AG20443 (cell line): ENCODE measurements around the gene TCN1.
A peak's percentile ranks its signal among the peaks of the same experiment; 100 is the strongest.
"Not testable (repeated sequence)": the region's sequence is repeated elsewhere in the genome, so short reads cannot be mapped to it uniquely, and the experiment has no call there.

Experiments
- DNase-seq: peaks from one replicate; pipeline ENCODE4 v3.0.0; 2012; ENCODE audit warnings: low spot score, mixed read lengths

Gene TCN1, protein sequence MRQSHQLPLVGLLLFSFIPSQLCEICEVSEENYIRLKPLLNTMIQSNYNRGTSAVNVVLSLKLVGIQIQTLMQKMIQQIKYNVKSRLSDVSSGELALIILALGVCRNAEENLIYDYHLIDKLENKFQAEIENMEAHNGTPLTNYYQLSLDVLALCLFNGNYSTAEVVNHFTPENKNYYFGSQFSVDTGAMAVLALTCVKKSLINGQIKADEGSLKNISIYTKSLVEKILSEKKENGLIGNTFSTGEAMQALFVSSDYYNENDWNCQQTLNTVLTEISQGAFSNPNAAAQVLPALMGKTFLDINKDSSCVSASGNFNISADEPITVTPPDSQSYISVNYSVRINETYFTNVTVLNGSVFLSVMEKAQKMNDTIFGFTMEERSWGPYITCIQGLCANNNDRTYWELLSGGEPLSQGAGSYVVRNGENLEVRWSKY

DNA sequence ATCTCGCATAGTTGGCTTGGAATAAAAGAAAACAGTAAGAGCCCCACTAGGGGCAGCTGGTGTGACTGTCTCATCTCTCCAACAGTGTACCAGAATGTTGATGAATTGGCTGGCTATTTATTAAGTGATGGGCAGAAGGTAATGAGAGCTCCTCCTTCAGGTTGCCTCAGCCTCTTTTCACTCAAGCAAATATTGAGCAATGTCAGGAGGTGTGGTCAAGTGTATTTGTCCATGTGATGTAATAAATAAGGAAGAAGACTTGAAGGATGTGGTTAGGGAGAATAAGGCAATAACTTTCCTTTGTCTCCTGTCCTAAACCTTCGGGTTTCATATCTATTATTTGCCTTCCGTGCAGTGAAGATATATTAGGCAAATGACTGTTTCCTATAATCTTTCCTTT lies at the start of gene TCN1:
TCN1 (minus strand) TSS at position 91 of the 400 bp plus-strand sequence; CDS start at position 74, 17 bp downstream.
- no peak for DNase-seq

- not testable (repeated sequence) for DNase-seq
Measured at GRCh38 chr11:59903569-59903968, 37.3 kb upstream of the TCN1 start.

GRCh38 chr11:59901306-59901705 lies 35.0 kb upstream of the TCN1 start:
- DNase-seq: peak; percentile 36

- no peak for DNase-seq
Measured at GRCh38 chr11:59900366-59901126, 34.3 kb upstream of the TCN1 start.

- no peak for DNase-seq
Measured at GRCh38 chr11:59899532-59899931, 33.2 kb upstream of the TCN1 start.

DNA sequence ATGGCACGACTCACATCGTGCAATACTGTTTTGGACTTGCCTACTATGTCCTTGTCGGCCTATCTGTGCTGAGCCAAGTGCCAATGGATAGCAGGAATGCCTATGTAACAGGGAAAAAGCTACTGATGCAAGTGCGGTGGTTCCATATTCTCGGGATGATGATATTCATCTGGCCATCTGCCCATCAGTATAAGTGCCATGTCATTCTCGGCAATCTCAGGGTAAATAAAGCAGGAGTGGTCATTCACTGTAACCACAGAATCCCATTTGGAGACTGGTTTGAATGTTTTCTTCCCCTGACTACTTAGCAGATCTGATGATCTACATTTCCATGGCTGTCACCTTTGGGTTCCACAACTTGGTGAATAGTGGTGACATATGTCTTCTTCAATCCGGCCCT lies 32.4 kb upstream of the TCN1 start:
- DNase-seq: no peak

- no peak for DNase-seq
Measured at GRCh38 chr11:59898046-59898445, 31.8 kb upstream of the TCN1 start.

DNA sequence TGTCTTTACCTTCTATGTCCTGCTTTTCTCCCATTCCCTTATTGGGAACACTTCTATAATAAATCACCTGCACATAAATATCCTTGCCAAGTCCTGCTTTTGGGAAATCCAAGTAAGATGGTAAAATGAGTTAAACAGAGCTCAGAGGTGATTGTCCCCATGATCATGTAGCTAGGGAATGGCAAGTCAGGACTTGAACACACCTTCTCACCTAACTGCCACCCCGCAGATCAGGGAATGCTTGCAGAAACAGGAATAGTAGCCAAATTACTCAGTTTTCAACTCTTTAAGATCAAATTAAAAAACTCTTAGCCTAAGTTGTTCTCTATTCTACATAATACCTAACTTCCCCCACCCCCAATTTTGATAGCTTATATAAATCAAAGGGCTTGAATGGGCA lies 28.3 kb upstream of the TCN1 start:
- no peak for DNase-seq

DNA sequence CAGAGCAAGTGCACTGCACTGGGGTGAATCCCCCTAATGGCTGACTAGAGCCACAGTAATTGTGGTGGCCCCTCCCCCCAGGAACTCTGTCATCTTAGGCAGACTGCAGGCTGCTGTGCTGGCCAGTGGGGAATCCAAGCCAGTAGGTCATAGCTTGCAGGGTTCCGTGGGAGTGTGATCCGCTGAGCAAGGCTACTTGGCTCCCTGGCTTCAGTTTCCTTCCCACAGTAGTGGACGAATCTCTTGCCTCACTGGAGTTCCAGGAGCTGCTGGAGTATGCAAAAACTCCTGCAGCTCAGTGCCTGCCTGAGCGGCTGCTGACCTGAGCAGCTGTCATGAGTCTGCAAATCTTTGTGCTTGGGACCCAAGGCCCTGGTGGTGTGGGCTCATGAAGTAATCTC lies 25.5 kb upstream of the TCN1 start:
- DNase-seq: no peak

GRCh38 chr11:59887156-59887555 lies 20.9 kb upstream of the TCN1 start:
- DNase-seq: not testable (repeated sequence)

DNA sequence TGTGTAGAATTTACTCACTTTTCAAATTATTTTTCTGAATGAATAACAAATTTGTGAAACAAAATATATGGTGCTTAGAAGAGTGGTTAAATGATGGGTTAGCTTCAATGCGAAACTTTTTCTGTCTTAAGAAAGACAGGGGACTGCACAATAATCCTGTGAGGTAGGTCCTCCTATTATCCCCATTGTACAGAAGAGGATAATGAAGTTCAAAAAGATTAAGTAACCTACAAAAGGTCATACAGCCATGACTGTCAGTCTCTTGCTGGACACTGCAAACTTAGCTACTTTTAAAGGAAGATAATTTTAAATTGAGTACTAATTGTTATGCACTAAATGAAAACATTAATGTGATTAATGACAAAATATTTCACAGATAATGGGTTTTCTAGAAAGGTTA lies 17.3 kb upstream of the TCN1 start:
- no peak for DNase-seq

GRCh38 chr11:59879567-59879966 lies 13.3 kb upstream of the TCN1 start:
- no peak for DNase-seq

- no peak for DNase-seq
Measured at GRCh38 chr11:59878575-59878974, 12.3 kb upstream of the TCN1 start, which contains the start of gene OOSP3. Gene OOSP3, plus strand, starts transcription at chr11:59878782. Its CDS starts 27 bp downstream, at chr11:59878809.

DNA sequence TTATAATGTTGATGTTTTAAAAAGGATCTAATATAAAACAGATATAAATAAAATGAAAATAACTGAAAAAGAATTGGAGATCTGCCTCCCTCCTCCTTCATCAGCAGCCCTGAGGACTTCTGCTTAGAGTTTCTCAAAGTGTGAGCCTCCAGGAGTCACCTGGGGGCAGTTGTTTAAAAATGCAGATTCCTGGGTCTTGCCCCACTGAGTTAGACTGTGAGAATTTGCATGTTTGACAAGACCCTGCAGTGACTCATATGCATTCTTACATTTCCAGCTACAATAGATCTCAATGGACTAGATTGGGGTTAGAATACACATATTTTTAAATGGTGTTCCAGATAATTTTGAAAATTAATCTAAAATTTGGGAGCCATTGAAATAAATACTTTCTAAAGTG lies 11.5 kb upstream of the TCN1 start:
- no peak for DNase-seq

DNA sequence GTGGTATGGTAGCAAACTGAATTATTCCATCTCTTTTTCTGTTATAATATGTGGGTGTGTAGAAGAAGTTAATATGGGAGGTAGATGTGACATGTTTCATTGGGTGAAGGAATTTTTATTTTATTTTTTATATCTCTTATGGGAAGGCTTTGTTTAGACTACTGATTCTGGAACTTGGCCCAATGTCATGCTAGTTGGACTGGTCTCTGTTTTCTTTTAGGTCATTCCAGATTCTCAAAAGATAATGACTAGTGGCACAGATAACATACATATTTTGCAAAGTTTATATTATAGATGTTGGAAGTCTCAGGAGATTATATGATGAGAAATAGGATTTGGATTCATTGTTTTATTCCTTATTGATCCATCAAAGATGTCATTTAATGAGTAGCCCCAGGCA lies 11.0 kb upstream of the TCN1 start:
- no peak for DNase-seq

GRCh38 chr11:59875856-59876519 lies 9.7 kb upstream of the TCN1 start:
- no peak for DNase-seq

DNA sequence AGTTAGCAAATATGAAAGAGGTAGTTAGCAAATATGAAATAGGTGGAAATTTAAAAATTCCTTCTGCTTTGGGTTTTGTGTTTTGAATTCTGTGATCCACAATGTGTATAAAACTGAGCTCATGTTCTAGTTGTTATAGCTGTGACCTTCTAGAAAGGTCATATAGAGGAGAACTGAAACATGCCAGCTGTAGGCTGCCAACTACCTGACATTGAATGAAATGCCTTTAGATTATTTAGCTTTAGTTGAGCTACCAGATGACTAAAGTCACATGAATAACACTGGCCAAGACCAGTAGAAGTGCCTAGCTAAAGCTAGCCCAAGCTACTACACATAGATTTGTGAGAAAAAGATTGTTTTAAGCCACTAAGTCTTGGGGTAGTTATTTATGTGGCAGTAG lies 5.8 kb upstream of the TCN1 start:
- DNase-seq: no peak

GRCh38 chr11:59867946-59868345 lies 1.7 kb upstream of the TCN1 start:
- no peak for DNase-seq

GRCh38 chr11:59866836-59867235 lies 549 bp upstream of the TCN1 start:
- no peak for DNase-seq

GRCh38 chr11:59865031-59865430 lies 1.3 kb downstream of the TCN1 start:
- no peak for DNase-seq

- DNase-seq: no peak
Measured at GRCh38 chr11:59862252-59862651, 4.0 kb downstream of the TCN1 start.

- no peak for DNase-seq
Measured at GRCh38 chr11:59859673-59860072, 6.6 kb downstream of the TCN1 start.
